Stomach (tissue), 9 donors: ENCODE data around the gene RNPS1. TPM values are rescaled to one million over a fixed set of nuclear protein-coding genes. Genes with fewer than 3 reads are reported as not detected.

Source experiments
- DNase-seq, 2 donors: peaks; one replicate each; pipeline versions ENCODE4 v3.0.0 to v3.0.0-alpha.2; 2013 to 2019
- H3K27ac ChIP-seq, 5 donors: fragments of 200-600 bp in 4 of 5; sonication (generic) in 4 of 5; one replicate each; pipeline ENCODE4 v1.5.1; 2013 to 2019; ENCODE audit warnings: mild to moderate bottlenecking in 1 of 5, moderate library complexity in 1 of 5
- H3K27me3 ChIP-seq, 3 donors: fragments of 200-600 bp; sonication (generic); one replicate each; pipeline ENCODE4 v1.5.1; 2017 to 2019; ENCODE audit warnings: mixed run types in 1 of 3
- H3K36me3 ChIP-seq, 4 donors: fragments of 200-600 bp; sonication (generic); 1 replicate in 3 of 4; 2 replicates in 1 of 4; pipeline ENCODE4 v1.5.1; 2016 to 2019
- H3K4me1 ChIP-seq, 4 donors: fragments of 200-600 bp; sonication (generic); one replicate each; pipeline ENCODE4 v1.5.1; 2016 to 2019
- H3K4me3 ChIP-seq, 4 donors: fragments of 200-600 bp; sonication (generic) in 3 of 4; one replicate each; pipeline ENCODE4 v1.5.1; 2016 to 2019; ENCODE audit warnings: mild to moderate bottlenecking in 1 of 4
- H3K9me3 ChIP-seq, 4 donors: fragments of 200-600 bp; sonication (generic); one replicate each; pipeline ENCODE4 v1.5.1; 2016 to 2019
- CTCF ChIP-seq, 7 experiments: fragments of 450-650 bp in 4 of 7; fragments of 200-600 bp in 3 of 7; sonication (generic) in 3 of 7; IDR thresholded peaks; one replicate each; pipeline ENCODE4 v1.5.1; 2016 to 2019; ENCODE audit warnings: antibody characterized with exemption in 7 of 7, control low read depth in 2 of 7, mild to moderate bottlenecking in 1 of 7
- EP300 ChIP-seq: sonication (generic); formaldehyde crosslinking; IDR thresholded peaks from one replicate; pipeline ENCODE4 v1.6.1; 2017; ENCODE audit warnings: antibody characterized with exemption
- POLR2A ChIP-seq, 4 donors: fragments of 450-650 bp; IDR thresholded peaks; one replicate each; pipeline ENCODE4 v1.6.1; 2016; ENCODE audit warnings: antibody characterized with exemption in 4 of 4, control low read depth in 2 of 4, mild to moderate bottlenecking in 1 of 4, moderate library complexity in 1 of 4
- POLR2AphosphoS5 ChIP-seq, 3 donors: sonication (generic); formaldehyde crosslinking; IDR thresholded peaks; one replicate each; pipeline ENCODE4 v1.6.1; 2016; ENCODE audit warnings: antibody characterized with exemption in 3 of 3
- WGBS, 5 donors: extraction: QIAGEN DNeasy Blood & Tissue Kit in 3 of 5; methylation state at CpG; one replicate each; pipeline versions ENCODE4 v1.1.5 to v1.1.7; 2013 to 2018; 5-methylcytosine and 5-hydroxymethylcytosine counted together
- intact Hi-C: fragments of 100-400 bp; cut with DNase I; formaldehyde crosslinking; loops from one replicate; pipeline ENCODE4 v1.15.1; 2023; ENCODE audit warnings: low total_unique reads
- polyA plus RNA-seq, 3 donors: library from polyadenylated mRNA; stranded (reverse); fragments of 200-250 nt; gene quantifications; one replicate each; pipeline ENCODE4 v1.2.3, GENCODE V29; 2013
- small RNA-seq, 4 donors: library from RNA; depleted of rRNA; stranded (forward); fragments of <200 nt; gene quantifications; one replicate each; pipeline ENCODE3, GENCODE V24; 2016
- total RNA-seq, 5 donors: library from RNA; depleted of rRNA; stranded (reverse); fragments of >200 nt; gene quantifications; one replicate each; pipeline versions ENCODE4 v1.1.0 to v1.2.3, GENCODE V29; 2014 to 2016
- donor health status: healthy with polysubstance abuse.
- donor health status: Bipolar disorder and iron deficiency.
- donor health status: healthy.

RNPS1 gene
- total and polyA plus RNA-seq, 8 donors = 72.7 to 162 (median 115) TPM

- H3K9me3 ChIP-seq = no peaks in the 10 kb centered on the region
- TF ChIP-seq CTCF (IDR thresholded peaks at IDR 0.05) (peak in 1 of 7 experiments; percentile 27), POLR2A (IDR thresholded peaks at IDR 0.05) (no peak), EP300 (no peak), POLR2AphosphoS5 (IDR thresholded peaks at IDR 0.05) (peak; percentile 41 to 90 (median 77))
- H3K4me3 ChIP-seq = peak within 1 kb of the TSS; percentile 65 to 75 (median 69)
- H3K27ac ChIP-seq = peak within 1 kb of the TSS; percentile 95 to 99 (median 96)
- 0 to 1% (median 0%) methylated on average over 14 to 93 of the region's 93 CpGs for WGBS, 5 donors
- intact Hi-C loops = loop anchor here (10.0 kb wide), 1 partner anchor 49 kb away; the partner anchor contains the start of gene ECI1
- peak; percentile 87 to 96 for DNase-seq
- peaks cover 29 to 39% (median 37%) of the 10 kb centered on the region in 4 donors for H3K36me3 ChIP-seq
- peaks cover 12 to 28% (median 22%) of the 10 kb centered on the region in 4 donors for H3K4me1 ChIP-seq
- no peaks in the 10 kb centered on the region for H3K27me3 ChIP-seq
Measured at GRCh38 chr16:2205104-2205966, 62.6 kb downstream of the RNPS1 start, which contains the start of gene MLST8. Gene MLST8, plus strand, starts transcription at chr16:2205454. Its CDS starts 632 bp downstream, at chr16:2206086.

GRCh38 chr16:2204416-2205103 is 63.4 kb downstream of the RNPS1 start:
- peaks cover 12 to 28% (median 22%) of the 10 kb centered on the region in 4 donors for H3K4me1 ChIP-seq
- TF ChIP-seq CTCF (IDR thresholded peaks at IDR 0.05) (no peak), POLR2A (IDR thresholded peaks at IDR 0.05) (no peak), EP300 (no peak), POLR2AphosphoS5 (IDR thresholded peaks at IDR 0.05) (no peak)

More at GRCh38 chr16:2204416-2205103, 63.4 kb downstream of the RNPS1 start:
- peaks cover 27 to 32% (median 29%) of the 10 kb centered on the region in 4 donors for H3K36me3 ChIP-seq
- H3K27me3 ChIP-seq = no peaks in the 10 kb centered on the region
- no peaks in the 10 kb centered on the region for H3K9me3 ChIP-seq
- 80 to 86% (median 84%) methylated on average over 13 of the region's 13 CpGs for WGBS, 5 donors
- H3K27ac ChIP-seq = peak overlapping the region; percentile 95 to 99 (median 96)
- DNase-seq = no peak
- intact Hi-C loops = loop anchor here (10.0 kb wide), 1 partner anchor 50 kb away; the partner anchor contains the start of gene ECI1
- peak overlapping the region; percentile 65 to 75 (median 69) for H3K4me3 ChIP-seq

Small RNA genes lying within 50 kb of the gene (small RNA-seq; reads per million reads assigned to genes)
- 0 reads per million in 4 donors for gene MIR3677
- gene MIR4717 = 0 reads per million in 4 donors

Other genes with a start within 250 kb of the RNPS1 start
- gene NPW, start 248.3 kb downstream of the RNPS1 start, total RNA-seq = under 1 TPM in 1 of 5 donors, not detected in 4; 0.55 TPM
- 10 to 100 TPM in 1 of 3 donors, 1 to 10 TPM in 2; 1.6 to 12.4 (median 2.4) TPM for gene NPW, start 248.3 kb downstream of the RNPS1 start, polyA plus RNA-seq
- gene NHERF2, start 241.2 kb downstream of the RNPS1 start, total RNA-seq = 100 to 1,000 TPM in 2 of 5 donors, 10 to 100 TPM in 3; 17.4 to 201 (median 95.5) TPM
- 100 to 1,000 TPM in 2 of 3 donors, 10 to 100 TPM in 1; 65.4 to 236 (median 157) TPM for gene NHERF2, start 241.2 kb downstream of the RNPS1 start, polyA plus RNA-seq
- gene NTHL1, start 220.3 kb downstream of the RNPS1 start, total RNA-seq = 100 to 1,000 TPM in 2 of 5 donors, 1 to 10 TPM in 3; 2.3 to 663 (median 9.5) TPM
- 10 to 100 TPM; 29.2 to 40.6 (median 36.6) TPM for gene NTHL1, start 220.3 kb downstream of the RNPS1 start, polyA plus RNA-seq
- gene TSC2, start 220.1 kb downstream of the RNPS1 start, total RNA-seq = 100 to 1,000 TPM in 3 of 5 donors, 10 to 100 TPM in 2; 68.5 to 369 (median 118) TPM
- gene TSC2, start 220.1 kb downstream of the RNPS1 start, polyA plus RNA-seq = 10 to 100 TPM; 40.8 to 46.0 (median 41.1) TPM
- 100 to 1,000 TPM in 3 of 5 donors, 10 to 100 TPM in 2; 88.5 to 776 (median 459) TPM for gene PKD1, start 132.2 kb downstream of the RNPS1 start, total RNA-seq
- gene PKD1, start 132.2 kb downstream of the RNPS1 start, polyA plus RNA-seq = 10 to 100 TPM; 10.4 to 58.9 (median 22.7) TPM
- gene RAB26, start 119.5 kb downstream of the RNPS1 start, total RNA-seq = 100 to 1,000 TPM in 1 of 5 donors, 10 to 100 TPM in 1, not detected in 3; 27.2 to 114 TPM
- gene RAB26, start 119.5 kb downstream of the RNPS1 start, polyA plus RNA-seq = 10 to 100 TPM; 15.1 to 63.4 (median 20.3) TPM
- gene TRAF7, start 112.3 kb downstream of the RNPS1 start, total RNA-seq = 100 to 1,000 TPM in 1 of 5 donors, 10 to 100 TPM in 4; 20.9 to 204 (median 58.9) TPM
- 10 to 100 TPM; 27.1 to 39.5 (median 37.3) TPM for gene TRAF7, start 112.3 kb downstream of the RNPS1 start, polyA plus RNA-seq
- under 1 TPM in 1 of 5 donors, not detected in 4; 0.73 TPM for gene CASKIN1, start 71.5 kb downstream of the RNPS1 start, total RNA-seq
- under 1 TPM; 0.15 to 0.55 (median 0.19) TPM for gene CASKIN1, start 71.5 kb downstream of the RNPS1 start, polyA plus RNA-seq
- 100 to 1,000 TPM in 1 of 5 donors, 10 to 100 TPM in 3, 1 to 10 TPM in 1; 7.5 to 235 (median 56.2) TPM for gene MLST8, start 62.7 kb downstream of the RNPS1 start, total RNA-seq
- 10 to 100 TPM; 46.8 to 68.1 (median 55.3) TPM for gene MLST8, start 62.7 kb downstream of the RNPS1 start, polyA plus RNA-seq
- 10 to 100 TPM in 4 of 5 donors, 1 to 10 TPM in 1; 2.6 to 78.8 (median 16.5) TPM for gene BRICD5, start 57.3 kb downstream of the RNPS1 start, total RNA-seq
- 1 to 10 TPM; 4.2 to 6.5 (median 6.3) TPM for gene BRICD5, start 57.3 kb downstream of the RNPS1 start, polyA plus RNA-seq
- gene PGP, start 53.3 kb downstream of the RNPS1 start, total RNA-seq = 10 to 100 TPM in 4 of 5 donors, 1 to 10 TPM in 1; 9.4 to 90.4 (median 15.9) TPM
- 10 to 100 TPM in 2 of 3 donors, 1 to 10 TPM in 1; 9.3 to 11.0 (median 10.0) TPM for gene PGP, start 53.3 kb downstream of the RNPS1 start, polyA plus RNA-seq
- 100 to 1,000 TPM in 1 of 5 donors, 10 to 100 TPM in 4; 12.7 to 114 (median 64.5) TPM for gene E4F1, start 44.5 kb downstream of the RNPS1 start, total RNA-seq
- gene E4F1, start 44.5 kb downstream of the RNPS1 start, polyA plus RNA-seq = 10 to 100 TPM; 21.4 to 25.2 (median 23.8) TPM
- not detected for gene DNASE1L2, start 31.7 kb downstream of the RNPS1 start, total RNA-seq
- gene DNASE1L2, start 31.7 kb downstream of the RNPS1 start, polyA plus RNA-seq = under 1 TPM in 2 of 3 donors, not detected in 1; 0.68 to 0.90 TPM
- 100 to 1,000 TPM in 3 of 5 donors, 10 to 100 TPM in 2; 20.4 to 234 (median 113) TPM for gene ECI1, start 16.5 kb downstream of the RNPS1 start, total RNA-seq
- gene ECI1, start 16.5 kb downstream of the RNPS1 start, polyA plus RNA-seq = 100 to 1,000 TPM in 2 of 3 donors, 10 to 100 TPM in 1; 84.3 to 109 (median 106) TPM
- 10 to 100 TPM in 1 of 5 donors, 1 to 10 TPM in 4; 3.8 to 39.3 (median 4.9) TPM for gene ABCA3, start 72.6 kb upstream of the RNPS1 start, total RNA-seq
- 1 to 10 TPM in 2 of 3 donors, under 1 TPM in 1; 0.61 to 2.7 (median 2.4) TPM for gene ABCA3, start 72.6 kb upstream of the RNPS1 start, polyA plus RNA-seq
- 1 to 10 TPM; 1.3 to 7.8 (median 5.2) TPM for gene CCNF, start 161.3 kb upstream of the RNPS1 start, total RNA-seq
- 1 to 10 TPM in 2 of 3 donors, under 1 TPM in 1; 0.46 to 3.6 (median 1.9) TPM for gene CCNF, start 161.3 kb upstream of the RNPS1 start, polyA plus RNA-seq
- gene TEDC2, start 192.0 kb upstream of the RNPS1 start, total RNA-seq = 1 to 10 TPM in 3 of 5 donors, not detected in 2; 1.3 to 3.8 (median 3.6) TPM
- 1 to 10 TPM in 2 of 3 donors, not detected in 1; 1.5 to 2.7 TPM for gene TEDC2, start 192.0 kb upstream of the RNPS1 start, polyA plus RNA-seq
- gene NTN3, start 203.2 kb upstream of the RNPS1 start, total RNA-seq = 1 to 10 TPM in 1 of 5 donors, not detected in 4; 1.8 TPM
- not detected for gene NTN3, start 203.2 kb upstream of the RNPS1 start, polyA plus RNA-seq
- 10 to 100 TPM in 4 of 5 donors, 1 to 10 TPM in 1; 5.0 to 35.6 (median 18.7) TPM for gene TBC1D24, start 207.0 kb upstream of the RNPS1 start, total RNA-seq
- gene TBC1D24, start 207.0 kb upstream of the RNPS1 start, polyA plus RNA-seq = 1 to 10 TPM; 3.2 to 4.2 (median 3.4) TPM
- 100 to 1,000 TPM in 2 of 5 donors, 10 to 100 TPM in 2, 1 to 10 TPM in 1; 8.1 to 169 (median 68.3) TPM for gene ATP6V0C, start 245.8 kb upstream of the RNPS1 start, total RNA-seq
- gene ATP6V0C, start 245.8 kb upstream of the RNPS1 start, polyA plus RNA-seq = 100 to 1,000 TPM in 1 of 3 donors, 10 to 100 TPM in 2; 49.8 to 113 (median 82.3) TPM